ENCODE data around the gene TEX30. TPM values are rescaled to one million over a fixed set of nuclear protein-coding genes. Genes with fewer than 3 reads are reported as not detected.

The TEX30 gene
- total and polyA plus RNA-seq, 8 donors: 1.8 to 9.6 (median 2.3) TPM

- intact Hi-C loops (cut with DNase I): no loop called here
- Histone ChIP-seq H3K9me3 (no peaks in the 10 kb centered on the region), H3K27me3 (no peaks in the 10 kb centered on the region), H3K4me3 (no peak overlapping the region), H3K4me1 (peaks cover 0 to 3% (median 0%) of the 10 kb centered on the region in 3 donors), H3K36me3 (no peaks in the 10 kb centered on the region), H3K27ac (no peak overlapping the region)
- WGBS, 2 donors: 68 to 77% methylated on average over 2 of the region's 2 CpGs
- no peak for DNase-seq
- ATAC-seq: no peak
- no peak for FAIRE-seq
- TF ChIP-seq CTCF (IDR thresholded peaks at IDR 0.05): no peak
Observed at GRCh38 chr13:102768909-102769308, 4.7 kb downstream of the TEX30 start.

- no peaks in the 10 kb centered on the region for H3K36me3 ChIP-seq
- no peak for TF ChIP-seq CTCF (IDR thresholded peaks at IDR 0.05)
- FAIRE-seq (no peak), DNase-seq (no peak), ATAC-seq (no peak)
- intact Hi-C loops (cut with DNase I): no loop called here
- H3K4me1 ChIP-seq: no peaks in the 10 kb centered on the region
- no peak overlapping the region for H3K27ac ChIP-seq
- no peak overlapping the region for H3K4me3 ChIP-seq
- WGBS, 2 donors: 81 to 95% methylated on average over 1 of the region's 1 CpG
- H3K9me3 ChIP-seq: no peaks in the 10 kb centered on the region
- no peaks in the 10 kb centered on the region for H3K27me3 ChIP-seq
Observed at GRCh38 chr13:102763741-102764140, 9.8 kb downstream of the TEX30 start.

- FAIRE-seq: no peak
Observed at GRCh38 chr13:102761071-102761470, 12.5 kb downstream of the TEX30 start.

GRCh38 chr13:102758842-102759241 lies 14.7 kb downstream of the TEX30 start:
- no peak for DNase-seq
- no peak overlapping the region for H3K4me3 ChIP-seq
- H3K36me3 ChIP-seq: no peaks in the 10 kb centered on the region
- no peaks in the 10 kb centered on the region for H3K4me1 ChIP-seq
- H3K9me3 ChIP-seq: no peaks in the 10 kb centered on the region
- ATAC-seq: no peak
- WGBS, 2 donors: 48 to 58% methylated on average over 2 of the region's 2 CpGs
- no peak for FAIRE-seq
- H3K27ac ChIP-seq: no peak overlapping the region
- no peaks in the 10 kb centered on the region for H3K27me3 ChIP-seq
- intact Hi-C loops (cut with DNase I): no loop called here
- TF ChIP-seq CTCF (IDR thresholded peaks at IDR 0.05): no peak

More at GRCh38 chr13:102761071-102761470, 12.5 kb downstream of the TEX30 start:
- intact Hi-C loops (cut with DNase I): no loop called here
- Histone ChIP-seq H3K27me3 (no peaks in the 10 kb centered on the region), H3K36me3 (no peaks in the 10 kb centered on the region), H3K4me1 (no peaks in the 10 kb centered on the region), H3K9me3 (no peaks in the 10 kb centered on the region), H3K27ac (no peak overlapping the region), H3K4me3 (no peak overlapping the region)
- WGBS, 2 donors: 83 to 93% methylated on average over 1 of the region's 1 CpG
- TF ChIP-seq CTCF (IDR thresholded peaks at IDR 0.05): no peak
- no peak for DNase-seq
- no peak for ATAC-seq

- no peak for DNase-seq
- no peak for FAIRE-seq
Observed at GRCh38 chr13:102757006-102757405, 16.6 kb downstream of the TEX30 start.

More at GRCh38 chr13:102757006-102757405, 16.6 kb downstream of the TEX30 start:
- no peak overlapping the region for H3K27ac ChIP-seq
- WGBS, 2 donors: 59 to 82% methylated on average over 1 of the region's 1 CpG
- H3K27me3 ChIP-seq: no peaks in the 10 kb centered on the region
- ATAC-seq: no peak
- no peak for TF ChIP-seq CTCF (IDR thresholded peaks at IDR 0.05)
- intact Hi-C loops (cut with DNase I): no loop called here
- H3K36me3 ChIP-seq: no peaks in the 10 kb centered on the region
- H3K4me1 ChIP-seq: no peaks in the 10 kb centered on the region
- H3K9me3 ChIP-seq: no peaks in the 10 kb centered on the region
- no peak overlapping the region for H3K4me3 ChIP-seq

All from pancreas (tissue), 10 donors.